ENCODE measurements around the gene PLCB1.

Gene PLCB1

GRCh38 chr20:8735014-8735413 is 602.9 kb downstream of the PLCB1 start:
- no peak for DNase-seq (ENCODE audit: low read depth, low spot score)
- H3K4me3 ChIP-seq (ENCODE audit: low read length) = no peak overlapping the region

- no peak overlapping the region for H3K4me3 ChIP-seq (ENCODE audit: low read length)
- no peak for DNase-seq (ENCODE audit: low read depth, low spot score)
These were observed 603.6 kb downstream of the PLCB1 start for GRCh38 chr20:8735674-8736073.

- no peak overlapping the region for H3K4me3 ChIP-seq (ENCODE audit: low read length)
- no peak for DNase-seq (ENCODE audit: low read depth, low spot score)
These were observed 608.2 kb downstream of the PLCB1 start for GRCh38 chr20:8740265-8740664.

GRCh38 chr20:8744228-8744844 is 612.3 kb downstream of the PLCB1 start:
- no peak overlapping the region for H3K4me3 ChIP-seq (ENCODE audit: low read length)
- DNase-seq (ENCODE audit: low read depth, low spot score) = no peak

- no peak overlapping the region for H3K4me3 ChIP-seq (ENCODE audit: low read length)
- no peak for DNase-seq (ENCODE audit: low read depth, low spot score)
These were observed 617.0 kb downstream of the PLCB1 start for GRCh38 chr20:8749101-8749500.

GRCh38 chr20:8749986-8750385 is 617.9 kb downstream of the PLCB1 start:
- DNase-seq (ENCODE audit: low read depth, low spot score) = no peak
- H3K4me3 ChIP-seq (ENCODE audit: low read length) = no peak overlapping the region

GRCh38 chr20:8755340-8756118 is 623.5 kb downstream of the PLCB1 start:
- DNase-seq (ENCODE audit: low read depth, low spot score) = no peak
- H3K4me3 ChIP-seq (ENCODE audit: low read length) = no peak overlapping the region

- no peak for DNase-seq (ENCODE audit: low read depth, low spot score)
- no peak overlapping the region for H3K4me3 ChIP-seq (ENCODE audit: low read length)
These were observed 624.3 kb downstream of the PLCB1 start for GRCh38 chr20:8756410-8756809.

GRCh38 chr20:8757146-8757545 is 625.1 kb downstream of the PLCB1 start:
- no peak for DNase-seq (ENCODE audit: low read depth, low spot score)
- H3K4me3 ChIP-seq (ENCODE audit: low read length) = no peak overlapping the region

- DNase-seq (ENCODE audit: low read depth, low spot score) = no peak
- H3K4me3 ChIP-seq (ENCODE audit: low read length) = no peak overlapping the region
These were observed 632.4 kb downstream of the PLCB1 start for GRCh38 chr20:8764344-8764962.

- H3K4me3 ChIP-seq (ENCODE audit: low read length) = no peak overlapping the region
- DNase-seq (ENCODE audit: low read depth, low spot score) = no peak
These were observed 634.9 kb downstream of the PLCB1 start for GRCh38 chr20:8766868-8767390.

GRCh38 chr20:8774412-8774811 is 642.3 kb downstream of the PLCB1 start:
- DNase-seq (ENCODE audit: low read depth, low spot score) = no peak
- H3K4me3 ChIP-seq (ENCODE audit: low read length) = no peak overlapping the region

- no peak overlapping the region for H3K4me3 ChIP-seq (ENCODE audit: low read length)
- no peak for DNase-seq (ENCODE audit: low read depth, low spot score)
These were observed 645.8 kb downstream of the PLCB1 start for GRCh38 chr20:8777911-8778310.

GRCh38 chr20:8778387-8778786 is 646.3 kb downstream of the PLCB1 start:
- no peak overlapping the region for H3K4me3 ChIP-seq (ENCODE audit: low read length)
- DNase-seq (ENCODE audit: low read depth, low spot score) = no peak

- DNase-seq (ENCODE audit: low read depth, low spot score) = no peak
These were observed 648.8 kb downstream of the PLCB1 start for GRCh38 chr20:8780915-8781314.

GRCh38 chr20:8782804-8783203 is 650.7 kb downstream of the PLCB1 start:
- H3K4me3 ChIP-seq (ENCODE audit: low read length) = no peak overlapping the region

More at GRCh38 chr20:8780915-8781314, 648.8 kb downstream of the PLCB1 start:
- no peak overlapping the region for H3K4me3 ChIP-seq (ENCODE audit: low read length)

GRCh38 chr20:8783734-8784133 is 651.7 kb downstream of the PLCB1 start:
- no peak for DNase-seq (ENCODE audit: low read depth, low spot score)
- no peak overlapping the region for H3K4me3 ChIP-seq (ENCODE audit: low read length)

More at GRCh38 chr20:8782804-8783203, 650.7 kb downstream of the PLCB1 start:
- DNase-seq (ENCODE audit: low read depth, low spot score) = no peak

GRCh38 chr20:8786383-8786782 is 654.3 kb downstream of the PLCB1 start:
- DNase-seq (ENCODE audit: low read depth, low spot score) = no peak
- H3K4me3 ChIP-seq (ENCODE audit: low read length) = no peak overlapping the region

- DNase-seq (ENCODE audit: low read depth, low spot score) = no peak
- H3K4me3 ChIP-seq (ENCODE audit: low read length) = no peak overlapping the region
These were observed 655.0 kb downstream of the PLCB1 start for GRCh38 chr20:8787090-8787489.

- no peak for DNase-seq (ENCODE audit: low read depth, low spot score)
- no peak overlapping the region for H3K4me3 ChIP-seq (ENCODE audit: low read length)
These were observed 656.2 kb downstream of the PLCB1 start for GRCh38 chr20:8788275-8788674.

All from Jurkat, Clone E6-1 (cell line).